GM20000 (cell line): ENCODE data around the gene CPED1.

Source experiments
- DNase-seq: peaks from one replicate; pipeline ENCODE4 v3.0.0; 2012; ENCODE audit warnings: low spot score
- TF ChIP-seq, protein P1 (sequence below): IDR thresholded peaks from 2 replicates; pipeline ENCODE4 v1.5.1; 2012; ENCODE audit warnings: mild to moderate bottlenecking, control low read depth; ENCODE audit errors: extremely low read depth, missing control alignments

Gene CPED1

DNA sequence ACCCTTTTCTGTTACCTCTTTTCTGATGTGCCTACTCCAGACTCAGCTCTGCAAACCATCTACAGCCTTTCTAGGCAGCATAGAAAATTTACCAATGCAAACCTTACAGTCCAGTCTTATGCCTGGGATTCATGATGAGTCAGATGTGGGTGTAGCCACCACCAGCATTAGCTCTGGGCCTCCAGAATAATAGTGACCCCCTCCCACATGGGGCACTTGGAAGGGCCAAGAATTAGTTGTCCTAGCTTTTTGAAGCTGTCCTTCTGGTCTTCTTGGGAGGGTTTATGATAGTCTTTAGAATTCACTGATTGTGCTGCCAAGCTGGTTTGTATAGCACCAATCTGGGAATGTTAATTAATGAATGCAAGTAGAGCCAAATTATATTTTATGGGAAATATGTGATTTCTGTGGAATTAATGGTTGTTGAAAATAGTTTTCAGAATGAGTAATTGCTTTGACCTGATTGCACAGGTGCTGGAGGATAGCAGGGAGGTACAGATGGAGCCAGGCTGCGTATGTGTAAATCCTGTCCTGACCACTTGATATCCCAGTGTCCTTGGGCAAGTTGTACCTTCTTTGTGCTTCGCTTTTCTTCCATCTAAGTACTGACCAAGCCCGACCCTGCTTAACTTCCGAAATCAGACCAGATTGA lies 94.8 kb downstream of the CPED1 start:
- TF ChIP-seq, protein P1, sequence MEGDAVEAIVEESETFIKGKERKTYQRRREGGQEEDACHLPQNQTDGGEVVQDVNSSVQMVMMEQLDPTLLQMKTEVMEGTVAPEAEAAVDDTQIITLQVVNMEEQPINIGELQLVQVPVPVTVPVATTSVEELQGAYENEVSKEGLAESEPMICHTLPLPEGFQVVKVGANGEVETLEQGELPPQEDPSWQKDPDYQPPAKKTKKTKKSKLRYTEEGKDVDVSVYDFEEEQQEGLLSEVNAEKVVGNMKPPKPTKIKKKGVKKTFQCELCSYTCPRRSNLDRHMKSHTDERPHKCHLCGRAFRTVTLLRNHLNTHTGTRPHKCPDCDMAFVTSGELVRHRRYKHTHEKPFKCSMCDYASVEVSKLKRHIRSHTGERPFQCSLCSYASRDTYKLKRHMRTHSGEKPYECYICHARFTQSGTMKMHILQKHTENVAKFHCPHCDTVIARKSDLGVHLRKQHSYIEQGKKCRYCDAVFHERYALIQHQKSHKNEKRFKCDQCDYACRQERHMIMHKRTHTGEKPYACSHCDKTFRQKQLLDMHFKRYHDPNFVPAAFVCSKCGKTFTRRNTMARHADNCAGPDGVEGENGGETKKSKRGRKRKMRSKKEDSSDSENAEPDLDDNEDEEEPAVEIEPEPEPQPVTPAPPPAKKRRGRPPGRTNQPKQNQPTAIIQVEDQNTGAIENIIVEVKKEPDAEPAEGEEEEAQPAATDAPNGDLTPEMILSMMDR: no peak
- DNase-seq: no peak

DNA sequence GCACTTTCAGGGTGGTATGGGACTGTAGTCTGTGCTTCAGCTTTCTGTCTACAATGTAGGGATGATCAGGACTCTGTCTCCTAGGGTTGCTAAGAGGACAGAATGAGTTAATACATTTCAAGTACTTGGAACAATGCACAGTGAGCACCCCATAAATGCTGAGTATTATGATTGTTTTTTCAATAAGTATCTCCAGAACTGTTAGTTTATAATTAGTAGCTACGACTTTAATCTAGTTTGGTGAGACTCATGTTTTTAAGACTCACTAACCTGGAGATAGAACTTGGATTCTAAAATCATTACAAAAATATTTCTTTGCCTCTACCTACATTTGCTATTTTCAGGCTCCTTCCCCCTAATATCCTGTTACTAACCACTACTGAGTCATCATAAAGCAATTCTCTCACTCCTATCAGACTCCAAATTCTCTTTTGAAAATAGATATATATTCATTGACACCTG lies 95.3 kb downstream of the CPED1 start:
- TF ChIP-seq, protein P1: no peak
- no peak for DNase-seq

DNA sequence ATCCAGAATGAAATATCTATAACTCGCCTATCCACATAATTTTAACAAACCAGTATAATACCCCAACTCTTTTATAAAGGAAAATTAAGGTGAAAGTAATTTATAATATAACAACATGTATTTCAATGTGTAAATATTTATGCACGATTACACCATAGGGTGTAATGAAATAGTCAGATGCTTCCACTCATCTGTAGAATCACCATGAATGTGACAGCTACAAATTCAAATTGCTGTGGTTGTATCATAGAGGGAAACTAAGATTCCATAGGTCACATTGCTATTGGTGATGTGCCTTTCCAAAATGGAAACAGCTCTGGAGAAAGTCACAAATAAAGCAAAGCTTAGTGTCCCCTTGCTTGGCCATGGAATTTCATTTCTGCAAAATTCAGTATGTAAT lies 95.7 kb downstream of the CPED1 start:
- no peak for DNase-seq
- TF ChIP-seq, protein P1: no peak

DNA sequence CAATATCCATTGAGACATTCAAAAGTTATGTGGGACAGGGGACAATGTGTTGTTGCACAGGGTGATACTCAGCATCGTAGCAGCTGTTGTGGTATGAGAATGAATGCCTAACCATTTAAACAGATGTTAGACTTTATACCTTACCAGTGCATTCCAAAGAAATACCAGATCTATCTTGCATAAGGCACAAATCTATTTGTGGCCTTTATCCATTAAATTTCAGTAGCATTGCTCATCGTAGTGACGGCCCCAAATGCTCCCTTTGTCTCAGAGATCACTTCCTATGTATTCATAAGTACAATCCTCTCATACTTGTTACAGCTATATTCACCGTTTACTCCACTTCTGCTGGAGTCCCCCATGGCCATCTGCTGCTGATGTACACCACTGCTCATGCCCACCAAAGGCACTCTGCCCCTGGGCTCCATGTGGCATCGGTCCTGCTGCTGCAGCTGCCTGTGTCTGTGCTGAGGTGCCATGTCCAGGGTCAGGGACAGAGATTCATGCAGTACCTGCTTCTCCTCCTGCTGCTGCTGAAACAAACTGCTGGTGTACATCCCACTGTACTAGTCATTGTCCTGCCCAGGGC lies 96.3 kb downstream of the CPED1 start:
- DNase-seq: no peak
- TF ChIP-seq, protein P1: no peak

DNA sequence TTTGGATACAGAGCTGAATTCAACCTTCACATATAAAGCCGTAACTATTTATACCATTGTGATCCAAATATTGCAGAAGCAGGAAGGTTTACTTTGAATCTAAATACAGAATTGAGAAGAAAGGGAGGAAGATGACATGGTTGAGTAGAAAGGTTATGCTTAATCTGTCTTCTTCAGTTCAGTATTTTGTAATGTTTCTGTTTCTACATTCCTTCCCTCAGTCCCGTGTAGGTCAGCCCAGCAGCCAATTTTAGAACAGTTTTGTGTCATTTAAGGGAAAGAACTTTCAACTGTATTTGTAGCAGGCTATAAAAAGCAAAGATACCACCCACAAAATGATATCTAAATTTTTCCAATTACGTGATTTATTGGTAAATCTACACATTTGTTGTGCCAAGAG lies 97.4 kb downstream of the CPED1 start:
- DNase-seq: no peak

DNA sequence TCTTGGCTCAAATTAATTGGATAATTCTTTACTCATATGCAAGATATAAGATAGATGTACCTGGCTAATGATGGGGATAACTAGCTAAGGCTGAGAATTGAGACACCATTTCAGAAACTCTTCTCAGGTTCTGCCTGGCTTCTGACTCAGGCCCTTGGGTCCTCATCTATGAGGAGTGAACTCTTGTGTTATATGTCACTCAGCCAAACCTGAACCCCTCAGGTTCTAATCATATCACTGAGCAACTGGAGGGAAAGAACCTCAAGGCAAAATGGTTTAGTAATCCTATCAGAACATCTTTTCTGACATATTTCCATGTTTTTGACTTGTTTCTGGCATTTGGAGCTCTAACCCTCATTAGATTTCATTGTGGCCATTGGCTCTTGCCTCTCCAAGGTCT lies 100.4 kb downstream of the CPED1 start:
- TF ChIP-seq, protein P1: no peak
- DNase-seq: no peak

More for the DNA sequence above, 97.4 kb downstream of the CPED1 start:
- TF ChIP-seq, protein P1: no peak

DNA sequence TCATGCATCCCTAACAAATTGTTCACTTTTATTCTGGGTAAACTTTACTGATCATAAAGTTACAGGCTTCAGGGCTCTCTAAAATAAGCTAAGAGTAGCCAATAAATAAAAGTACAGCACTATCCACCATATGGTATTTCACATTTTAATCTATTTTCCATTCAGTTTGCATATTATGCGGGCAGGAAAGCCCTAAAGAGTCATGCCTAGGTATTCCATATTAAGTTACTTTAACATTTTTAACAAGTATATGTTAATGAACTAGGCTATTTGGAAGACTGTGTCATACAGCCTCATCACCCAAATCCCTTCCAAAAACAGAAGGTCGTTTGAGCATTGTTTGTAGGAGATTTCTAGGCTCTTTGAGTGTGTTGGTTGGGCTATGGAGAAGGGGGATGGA lies 106.3 kb downstream of the CPED1 start:
- TF ChIP-seq, protein P1: no peak

More for the DNA sequence above, 106.3 kb downstream of the CPED1 start:
- no peak for DNase-seq
